HepG2 (cell line): ENCODE results near the gene CD300LF. TPM values are rescaled to one million over a fixed set of nuclear protein-coding genes. Genes with fewer than 3 reads are reported as not detected.

Experiments
- ATAC-seq: fragments of 200-7000 bp; cut with Tn5 transposase; 3 replicates; pipeline ENCODE4 v1.9.1; 2020; ENCODE audit warnings: mild to moderate bottlenecking, moderate library complexity
- BruUV-seq: library from RNA; stranded (reverse); fragments of 400-500 nt; replicated peaks from 2 replicates; lab custom pipeline; 2021; lab: Mats Ljungman, UMichigan
- CTCF ChIA-PET: fragments of 300-600 bp; formaldehyde crosslinking; extraction: SDS; loops from one replicate; lab custom pipeline; 2021; ENCODE audit warnings: low total read pairs, inconsistent platforms, low intra/inter-chr PET ratio; lab: Yijun Ruan, JAX
- POLR2A ChIA-PET: fragments of 350-600 bp; sonication (Branson Sonifier 250); formaldehyde crosslinking; loops from one replicate; lab custom pipeline; 2020; ENCODE audit warnings: antibody characterized with exemption, inconsistent platforms; lab: Yijun Ruan, JAX
- DNase-seq: peaks from one replicate; pipeline ENCODE4 v3.0.0-alpha.2; 2015; ENCODE audit warnings: low spot score
- FAIRE-seq: peaks from 3 replicates; lab custom pipeline; 2011; peaks lifted over from hg19 to GRCh38; lab: Jason Lieb, UNC
- H2AFZ ChIP-seq: one replicate; pipeline ENCODE4 v1.6.1; 2011; ENCODE audit warnings: low read length, inconsistent platforms
- H3K27ac ChIP-seq: fragments of 300-600 bp; 3 replicates; pipeline ENCODE4 v1.8.0; 2011; ENCODE audit warnings: mixed run types, mild to moderate bottlenecking, mixed read lengths, low read length, inconsistent platforms; ENCODE audit not compliant: insufficient read depth; ENCODE audit errors: extremely low read length
- H3K27me3 ChIP-seq, 2 experiments: fragments of 200-600 bp in 1 of 2; 2 replicates in 1 of 2; 3 replicates in 1 of 2; pipeline versions ENCODE4 v1.6.0 to v1.8.0; 2011; ENCODE audit warnings: low read length in 2 of 2, mild to moderate bottlenecking in 2 of 2, moderate library complexity in 2 of 2, inconsistent platforms in 1 of 2; ENCODE audit not compliant: insufficient read depth in 2 of 2, control insufficient read depth in 1 of 2
- H3K36me3 ChIP-seq, 2 experiments: fragments of 200-600 bp in 1 of 2; replicated peaks in 1 of 2; 2 replicates in 1 of 2; 3 replicates in 1 of 2; pipeline versions ENCODE4 v1.5.1 to v1.8.0; 2011; ENCODE audit warnings: low read length in 2 of 2, inconsistent platforms in 1 of 2; ENCODE audit not compliant: insufficient read depth in 2 of 2, control insufficient read depth in 1 of 2
- H3K4me1 ChIP-seq: 2 replicates; pipeline ENCODE4 v1.5.1; 2012; ENCODE audit warnings: low read length, inconsistent platforms; ENCODE audit not compliant: insufficient read depth
- H3K4me2 ChIP-seq: 2 replicates; pipeline ENCODE4 v1.6.0; 2011; ENCODE audit warnings: low read depth, low read length, inconsistent platforms
- H3K4me3 ChIP-seq, 3 experiments: fragments of 200-600 bp in 1 of 3; sonication (generic), shearing (Covaris generic) in 1 of 3; replicated peaks in 1 of 3; 2 replicates each; pipeline ENCODE4 v1.5.1; 2011 to 2016; ENCODE audit warnings: low read length in 3 of 3, inconsistent platforms in 2 of 3, low read depth in 2 of 3, mild to moderate bottlenecking in 2 of 3, control low read depth in 1 of 3, mixed read lengths in 1 of 3; ENCODE audit not compliant: insufficient read depth in 1 of 3
- H3K79me2 ChIP-seq: one replicate; pipeline ENCODE4 v1.6.1; 2011; ENCODE audit warnings: low read length, inconsistent platforms; ENCODE audit not compliant: insufficient read depth
- H3K9ac ChIP-seq: 2 replicates; pipeline ENCODE4 v1.6.0; 2011; ENCODE audit warnings: mild to moderate bottlenecking, low read depth, low read length, inconsistent platforms; ENCODE audit not compliant: insufficient read depth
- H3K9me3 ChIP-seq: 2 replicates; pipeline ENCODE4 v1.5.1; 2012; ENCODE audit warnings: mild to moderate bottlenecking, low read length
- H4K20me1 ChIP-seq: 2 replicates; pipeline ENCODE4 v1.6.0; 2011; ENCODE audit warnings: inconsistent platforms, mild to moderate bottlenecking, low read length, moderate library complexity; ENCODE audit not compliant: insufficient read depth
- AGO2 ChIP-seq: fragments of 200-400 bp; formaldehyde crosslinking; optimal IDR thresholded peaks from 2 replicates; pipeline ENCODE3; 2017; ENCODE audit warnings: mild to moderate bottlenecking, low read depth, low read length, moderate library complexity
- CCAR2 ChIP-seq: fragments of 200-400 bp; formaldehyde crosslinking; optimal IDR thresholded peaks from 2 replicates; pipeline ENCODE3; 2018; ENCODE audit warnings: low read depth, mild to moderate bottlenecking, low read length, moderate library complexity
- CENPBD1 ChIP-seq: sonication (generic); formaldehyde crosslinking; IDR thresholded peaks from 2 replicates; pipeline ENCODE4 v1.8.0; 2022; ENCODE audit warnings: missing genetic modification reagents, low read depth, mild to moderate bottlenecking, borderline replicate concordance
- CSRNP2 ChIP-seq: sonication (generic); formaldehyde crosslinking; conservative IDR thresholded peaks from 2 replicates; pipeline ENCODE4 v1.8.0; 2022; ENCODE audit warnings: low read depth, missing genetic modification reagents
- RELA ChIP-seq: sonication (generic); formaldehyde crosslinking; IDR thresholded peaks from 2 replicates; pipeline ENCODE4 v1.4.0; 2020; ENCODE audit warnings: missing genetic modification reagents
- SKI ChIP-seq: fragments of 450-650 bp; IDR thresholded peaks from one replicate; pipeline ENCODE4 v1.6.1; 2018; ENCODE audit warnings: mild to moderate bottlenecking; ENCODE audit not compliant: partially characterized antibody
- TAF15 ChIP-seq: fragments of 200-400 bp; formaldehyde crosslinking; IDR thresholded peaks from one replicate; pipeline ENCODE4 v1.6.1; 2018; ENCODE audit warnings: mild to moderate bottlenecking, low read depth, low read length; ENCODE audit not compliant: poor library complexity, severe bottlenecking
- ZBTB2 ChIP-seq: sonication (generic); formaldehyde crosslinking; IDR thresholded peaks from 2 replicates; pipeline ENCODE4 v1.8.0; 2022; ENCODE audit warnings: low read depth, missing genetic modification reagents
- ZBTB4 ChIP-seq: sonication (generic); formaldehyde crosslinking; IDR thresholded peaks from 2 replicates; pipeline ENCODE4 v1.4.0; 2020; ENCODE audit warnings: missing genetic modification reagents, mild to moderate bottlenecking, borderline replicate concordance
- WGBS: methylation state at CpG from one replicate; pipeline ENCODE4 v1.1.6; 2017; ENCODE audit warnings: low lambda C conversion rate; 5-methylcytosine and 5-hydroxymethylcytosine counted together
- in situ Hi-C: cut with HindIII; loops from 2 replicates; pipeline ENCODE4 v1.10.0; 2017; ENCODE audit warnings: low pct_unique_long_range_greater_than_20kb; ENCODE audit not compliant: extremely low pct_ligation_motif_present
- intact Hi-C: fragments of 100-400 bp; cut with micrococcal nuclease; formaldehyde crosslinking; loops from one replicate; pipeline ENCODE4 v1.10.0; 2022; ENCODE audit not compliant: unreplicated experiment
- polyA plus RNA-seq, 8 experiments: library from polyadenylated mRNA; depleted of rRNA in 3 of 8; stranded (reverse) in 7 of 8; unstranded in 1 of 8; fragments of >200 nt; fragmentation: Illumina TruSeq in 4 of 8; extraction: Trizol in 4 of 8; gene quantifications; 2 replicates each; pipeline versions ENCODE4 v1.2.1 to v1.2.3, GENCODE V29; 2011 to 2016; ENCODE audit warnings: low read depth in 4 of 8, missing spikeins in 1 of 8, mixed read lengths in 1 of 8; ENCODE audit not compliant: insufficient read depth in 1 of 8
- total RNA-seq, 5 experiments: library from RNA; depleted of rRNA; stranded (reverse); fragments of >200 nt; fragmentation: Illumina TruSeq; extraction: Trizol; gene quantifications; 2 replicates each; pipeline ENCODE4 v1.2.3, GENCODE V29; 2016; ENCODE audit warnings: low read depth in 1 of 5
- TF ChIP-seq, protein P1 (sequence below): sonication (generic); formaldehyde crosslinking; IDR thresholded peaks from 2 replicates; pipeline ENCODE4 v1.4.0; 2020; ENCODE audit warnings: missing genetic modification reagents; ENCODE audit errors: not compliant biosample characterization

The CD300LF gene
- total and polyA plus RNA-seq, 2 of the 13 experiments (the other 11 are each of a cell fraction or from before 2014, with no cell fraction given), result not detected

- Histone ChIP-seq H4K20me1 (no peaks in the 10 kb centered on the region), H2AFZ (no peak overlapping the region), H3K4me2 (no peak overlapping the region), H3K79me2 (no peaks in the 10 kb centered on the region), H3K4me1 (peaks cover 12% of the 10 kb centered on the region; the same call in 1 of the 2 replicates), H3K27me3 (peaks cover 2 to 38% of the 10 kb centered on the region in 2 experiments; a peak in 4 of 5 replicates), H3K4me3 (no peak overlapping the region), H3K9ac (no peak overlapping the region), H3K36me3 (no peaks in the 10 kb centered on the region), H3K9me3 (no peaks in the 10 kb centered on the region), H3K27ac (no peak overlapping the region)
- ATAC-seq (no peak), FAIRE-seq (no peak), DNase-seq (no peak)
- WGBS, result 27% methylated on average over 15 of the region's 15 CpGs
- intact Hi-C loops, result no loop called here
- BruUV-seq, result no TSS peak
- CTCF ChIA-PET, result no interaction called here
- POLR2A ChIA-PET, result no interaction called here
- TF ChIP-seq, protein P1, sequence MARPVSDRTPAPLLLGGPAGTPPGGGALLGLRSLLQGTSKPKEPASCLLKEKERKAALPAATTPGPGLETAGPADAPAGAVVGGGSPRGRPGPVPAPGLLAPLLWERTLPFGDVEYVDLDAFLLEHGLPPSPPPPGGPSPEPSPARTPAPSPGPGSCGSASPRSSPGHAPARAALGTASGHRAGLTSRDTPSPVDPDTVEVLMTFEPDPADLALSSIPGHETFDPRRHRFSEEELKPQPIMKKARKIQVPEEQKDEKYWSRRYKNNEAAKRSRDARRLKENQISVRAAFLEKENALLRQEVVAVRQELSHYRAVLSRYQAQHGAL (CRISPR knock-in tag), result no peak
- TF ChIP-seq ZBTB2, result no peak
- TF ChIP-seq AGO2, result no peak
- no peak for TF ChIP-seq CENPBD1 (CRISPR knock-in tag)
- TF ChIP-seq TAF15, result no peak
- no peak for TF ChIP-seq ZBTB4 (CRISPR knock-in tag)
- no peak for TF ChIP-seq RELA (CRISPR knock-in tag)
- no peak for TF ChIP-seq CCAR2
- no peak for TF ChIP-seq CSRNP2
- no peak for TF ChIP-seq SKI
- in situ Hi-C loops, result no loop called here
These were observed 30.1 kb downstream of the CD300LF start for GRCh38 chr17:74682471-74683190.
